Stimulated activated naive CD8-positive, alpha-beta T cell treated with anti-CD3 and anti-CD28 coated beads, Interleukin-15, Interleukin-2, amounts not matched to agents 100 ng/mL and 50 ng/mL, for 24 hours (primary cell): Measurements from ENCODE around the gene PSMD13.
"Not testable (repeated sequence)": the region's sequence is repeated elsewhere in the genome, so short reads cannot be mapped to it uniquely, and the experiment has no call there.

ENCODE experiments used
- H3K27ac Mint-ChIP-seq: one replicate; pipeline ENCODE4 v1.8.0; 2021; ENCODE audit warnings: mild to moderate bottlenecking, mixed read lengths
- H3K27me3 Mint-ChIP-seq: one replicate; pipeline ENCODE4 v1.8.0; 2021; ENCODE audit warnings: mixed read lengths
- H3K36me3 Mint-ChIP-seq: one replicate; pipeline ENCODE4 v1.8.0; 2021; ENCODE audit warnings: low read depth, mixed read lengths
- H3K4me1 Mint-ChIP-seq: one replicate; pipeline ENCODE4 v1.8.0; 2021; ENCODE audit warnings: low read depth, mixed read lengths
- H3K4me3 Mint-ChIP-seq: one replicate; pipeline ENCODE4 v1.8.0; 2021; ENCODE audit warnings: mild to moderate bottlenecking, mixed read lengths
- H3K9me3 Mint-ChIP-seq: one replicate; pipeline ENCODE4 v1.8.0; 2021; ENCODE audit warnings: mixed read lengths

PSMD13 gene

DNA sequence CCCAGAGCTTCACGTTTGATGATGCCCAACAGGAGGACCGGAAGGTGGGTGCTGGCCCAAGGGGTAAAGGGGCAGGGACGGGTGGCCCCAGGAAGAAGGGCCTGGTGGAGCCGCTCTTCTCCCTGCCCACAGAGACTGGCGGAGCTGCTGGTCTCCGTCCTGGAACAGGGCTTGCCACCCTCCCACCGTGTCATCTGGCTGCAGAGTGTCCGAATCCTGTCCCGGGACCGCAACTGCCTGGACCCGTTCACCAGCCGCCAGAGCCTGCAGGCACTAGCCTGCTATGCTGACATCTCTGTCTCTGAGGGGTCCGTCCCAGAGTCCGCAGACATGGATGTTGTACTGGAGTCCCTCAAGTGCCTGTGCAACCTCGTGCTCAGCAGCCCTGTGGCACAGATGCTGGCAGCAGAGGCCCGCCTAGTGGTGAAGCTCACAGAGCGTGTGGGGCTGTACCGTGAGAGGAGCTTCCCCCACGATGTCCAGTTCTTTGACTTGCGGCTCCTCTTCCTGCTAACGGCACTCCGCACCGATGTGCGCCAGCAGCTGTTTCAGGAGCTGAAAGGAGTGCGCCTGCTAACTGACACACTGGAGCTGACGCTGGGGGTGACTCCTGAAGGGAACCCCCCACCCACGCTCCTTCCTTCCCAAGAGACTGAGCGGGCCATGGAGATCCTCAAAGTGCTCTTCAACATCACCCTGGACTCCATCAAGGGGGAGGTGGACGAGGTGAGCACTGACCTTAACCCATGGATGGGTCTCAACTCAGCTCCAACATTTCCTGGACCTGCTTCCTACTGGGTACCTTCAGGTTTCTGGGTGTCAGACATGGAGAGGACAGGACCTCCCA, 27.3 kb upstream of the PSMD13 start:
- Mint-ChIP-seq H3K4me1 (peaks cover 43% of the 10 kb centered on the region), H3K27ac (peak overlapping the region; percentile 97), H3K36me3 (peaks cover 43% of the 10 kb centered on the region), H3K27me3 (no peaks in the 10 kb centered on the region), H3K4me3 (peak overlapping the region; percentile 99), H3K9me3 (no peaks in the 10 kb centered on the region)

- Mint-ChIP-seq H3K9me3 (no peaks in the 10 kb centered on the region), H3K27ac (peak overlapping the region; percentile 32), H3K27me3 (no peaks in the 10 kb centered on the region), H3K4me3 (peak overlapping the region; percentile 99), H3K36me3 (peaks cover 46% of the 10 kb centered on the region), H3K4me1 (peaks cover 37% of the 10 kb centered on the region)
Observed at GRCh38 chr11:210122-210802, 26.5 kb upstream of the PSMD13 start.

GRCh38 chr11:210803-211180, 26.0 kb upstream of the PSMD13 start:
- Mint-ChIP-seq H3K36me3 (peaks cover 47% of the 10 kb centered on the region), H3K27ac (peak overlapping the region; percentile 68), H3K4me3 (peak overlapping the region; percentile 15), H3K4me1 (peaks cover 32% of the 10 kb centered on the region), H3K27me3 (no peaks in the 10 kb centered on the region), H3K9me3 (no peaks in the 10 kb centered on the region)

- no peaks in the 10 kb centered on the region for H3K27me3 Mint-ChIP-seq
- no peaks in the 10 kb centered on the region for H3K9me3 Mint-ChIP-seq
- peaks cover 28% of the 10 kb centered on the region for H3K4me1 Mint-ChIP-seq
- H3K4me3 Mint-ChIP-seq, result peak overlapping the region; percentile 15
- H3K27ac Mint-ChIP-seq, result peak overlapping the region; percentile 68
- H3K36me3 Mint-ChIP-seq, result peaks cover 48% of the 10 kb centered on the region
Observed at GRCh38 chr11:211295-211694, 25.5 kb upstream of the PSMD13 start.

- peaks cover 24% of the 10 kb centered on the region for H3K4me1 Mint-ChIP-seq
- peaks cover 45% of the 10 kb centered on the region for H3K36me3 Mint-ChIP-seq
- H3K27ac Mint-ChIP-seq, result peak overlapping the region; percentile 77
- no peaks in the 10 kb centered on the region for H3K9me3 Mint-ChIP-seq
- H3K4me3 Mint-ChIP-seq, result no peak overlapping the region
- no peaks in the 10 kb centered on the region for H3K27me3 Mint-ChIP-seq
Observed at GRCh38 chr11:211741-212140, 25.0 kb upstream of the PSMD13 start.

DNA sequence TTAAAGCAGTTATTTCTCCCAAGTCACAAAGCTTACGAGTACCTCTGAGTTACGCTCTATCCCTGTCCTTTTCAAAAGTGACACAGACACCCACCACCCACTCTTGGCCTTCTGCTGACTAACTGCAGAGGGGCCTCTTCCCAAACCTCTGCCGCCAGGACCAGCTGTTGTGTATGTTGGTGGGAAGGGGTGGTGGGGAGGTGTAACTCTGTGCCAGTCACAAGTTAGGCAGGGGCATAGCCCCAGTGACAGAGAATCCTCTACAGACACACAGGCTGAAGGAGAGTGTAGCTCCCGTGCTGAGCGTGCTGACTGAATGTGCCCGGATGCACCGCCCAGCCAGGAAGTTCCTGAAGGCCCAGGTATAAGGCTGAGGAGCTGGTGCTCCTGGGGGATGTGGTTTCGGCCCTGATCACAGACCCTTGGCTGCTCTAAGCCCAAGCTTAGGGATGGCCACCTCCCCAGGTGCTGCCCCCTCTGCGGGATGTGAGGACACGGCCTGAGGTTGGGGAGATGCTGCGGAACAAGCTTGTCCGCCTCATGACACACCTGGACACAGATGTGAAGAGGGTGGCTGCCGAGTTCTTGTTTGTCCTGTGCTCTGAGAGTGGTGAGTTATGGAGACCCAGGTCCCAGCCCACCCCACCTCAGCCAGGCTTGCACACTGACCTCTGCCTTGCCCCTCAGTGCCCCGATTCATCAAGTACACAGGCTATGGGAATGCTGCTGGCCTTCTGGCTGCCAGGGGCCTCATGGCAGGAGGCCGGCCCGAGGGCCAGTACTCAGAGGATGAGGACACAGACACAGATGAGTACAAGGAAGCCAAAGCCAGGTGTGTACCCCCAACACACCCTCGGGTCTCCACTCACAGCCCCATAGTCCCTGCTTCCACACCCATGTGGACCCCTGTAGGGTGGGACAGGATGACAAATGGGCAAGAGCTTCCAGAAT, 24.4 kb upstream of the PSMD13 start:
- H3K36me3 Mint-ChIP-seq, result peaks cover 45% of the 10 kb centered on the region
- no peaks in the 10 kb centered on the region for H3K9me3 Mint-ChIP-seq
- peaks cover 25% of the 10 kb centered on the region for H3K4me1 Mint-ChIP-seq
- no peaks in the 10 kb centered on the region for H3K27me3 Mint-ChIP-seq
- H3K4me3 Mint-ChIP-seq, result no peak overlapping the region
- peak overlapping the region; percentile 77 for H3K27ac Mint-ChIP-seq

- Mint-ChIP-seq H3K27ac (peak overlapping the region; percentile 0), H3K27me3 (no peaks in the 10 kb centered on the region), H3K9me3 (no peaks in the 10 kb centered on the region), H3K4me3 (no peak overlapping the region), H3K36me3 (peaks cover 52% of the 10 kb centered on the region), H3K4me1 (peaks cover 32% of the 10 kb centered on the region)
Observed at GRCh38 chr11:213111-213510, 23.7 kb upstream of the PSMD13 start.

DNA sequence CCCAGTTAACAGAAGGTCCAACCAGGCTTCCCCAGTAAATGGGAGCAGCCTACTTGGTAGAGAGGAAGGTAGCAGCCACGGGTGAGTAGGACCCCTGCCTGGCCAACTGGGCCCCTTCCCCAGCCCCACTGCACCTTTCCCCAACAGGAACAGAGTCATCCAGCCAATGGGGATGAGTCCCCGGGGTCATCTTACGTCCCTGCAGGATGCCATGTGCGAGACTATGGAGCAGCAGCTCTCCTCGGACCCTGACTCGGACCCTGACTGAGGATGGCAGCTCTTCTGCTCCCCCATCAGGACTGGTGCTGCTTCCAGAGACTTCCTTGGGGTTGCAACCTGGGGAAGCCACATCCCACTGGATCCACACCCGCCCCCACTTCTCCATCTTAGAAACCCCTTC, 22.7 kb upstream of the PSMD13 start:
- peaks cover 33% of the 10 kb centered on the region for H3K4me1 Mint-ChIP-seq
- H3K36me3 Mint-ChIP-seq, result peaks cover 52% of the 10 kb centered on the region
- no peak overlapping the region for H3K27ac Mint-ChIP-seq
- no peak overlapping the region for H3K4me3 Mint-ChIP-seq
- no peaks in the 10 kb centered on the region for H3K27me3 Mint-ChIP-seq
- H3K9me3 Mint-ChIP-seq, result no peaks in the 10 kb centered on the region

- Mint-ChIP-seq H3K9me3 (no peaks in the 10 kb centered on the region), H3K4me1 (peaks cover 18% of the 10 kb centered on the region), H3K36me3 (peaks cover 52% of the 10 kb centered on the region), H3K27ac (peak overlapping the region; percentile 49), H3K27me3 (no peaks in the 10 kb centered on the region), H3K4me3 (no peak overlapping the region)
Observed at GRCh38 chr11:215581-216037, 21.2 kb upstream of the PSMD13 start.

DNA sequence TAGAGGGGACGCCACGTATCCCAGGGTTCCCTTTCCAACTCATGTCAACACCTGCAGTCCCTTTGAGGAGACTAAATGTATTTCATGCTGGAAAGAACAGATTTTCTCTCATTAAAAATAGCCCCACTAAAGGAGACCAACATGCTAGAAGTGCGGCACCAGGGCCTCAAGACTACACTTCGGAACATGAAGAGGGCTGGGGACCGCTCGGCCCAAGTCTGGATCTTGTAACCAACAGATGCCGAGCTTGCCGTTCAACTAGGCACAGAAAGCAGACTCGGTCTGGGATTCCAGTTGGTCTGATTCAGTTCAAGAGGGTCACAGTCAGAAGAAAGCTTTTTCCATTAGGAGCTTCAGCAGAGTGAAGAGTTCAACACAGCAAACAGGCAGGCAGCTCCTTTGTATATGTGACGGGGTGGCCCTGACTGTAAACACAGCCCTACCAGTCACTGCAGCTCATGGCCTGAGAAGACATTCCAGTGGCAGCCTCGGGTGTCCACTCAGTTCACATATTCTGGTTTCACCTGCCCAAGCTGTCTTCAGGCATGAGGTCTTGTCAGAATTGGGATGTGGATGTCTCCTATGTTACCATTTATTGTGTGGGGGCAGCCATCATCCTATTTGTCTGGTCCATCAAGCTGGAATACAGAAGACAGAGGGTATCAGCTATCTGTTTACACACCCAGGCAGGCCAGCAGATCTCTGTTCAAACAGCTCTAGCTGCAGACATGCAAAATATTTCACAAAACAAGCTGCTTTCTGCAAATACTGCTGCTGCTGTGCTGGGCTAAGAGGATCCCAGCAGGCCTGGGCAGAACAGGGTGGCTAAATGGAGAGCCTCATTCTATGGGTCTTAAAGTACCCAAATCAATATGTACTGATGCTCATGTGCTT, 20.4 kb upstream of the PSMD13 start:
- H3K4me3 Mint-ChIP-seq, result no peak overlapping the region
- H3K36me3 Mint-ChIP-seq, result peaks cover 46% of the 10 kb centered on the region
- H3K27me3 Mint-ChIP-seq, result no peaks in the 10 kb centered on the region
- H3K9me3 Mint-ChIP-seq, result no peaks in the 10 kb centered on the region
- peaks cover 11% of the 10 kb centered on the region for H3K4me1 Mint-ChIP-seq
- H3K27ac Mint-ChIP-seq, result peak overlapping the region; percentile 49

- Mint-ChIP-seq H3K36me3 (peaks cover 44% of the 10 kb centered on the region), H3K27ac (peak overlapping the region; percentile 28), H3K27me3 (no peaks in the 10 kb centered on the region), H3K9me3 (no peaks in the 10 kb centered on the region), H3K4me3 (no peak overlapping the region), H3K4me1 (peaks cover 9% of the 10 kb centered on the region)
Observed at GRCh38 chr11:217704-218103, 19.1 kb upstream of the PSMD13 start.

DNA sequence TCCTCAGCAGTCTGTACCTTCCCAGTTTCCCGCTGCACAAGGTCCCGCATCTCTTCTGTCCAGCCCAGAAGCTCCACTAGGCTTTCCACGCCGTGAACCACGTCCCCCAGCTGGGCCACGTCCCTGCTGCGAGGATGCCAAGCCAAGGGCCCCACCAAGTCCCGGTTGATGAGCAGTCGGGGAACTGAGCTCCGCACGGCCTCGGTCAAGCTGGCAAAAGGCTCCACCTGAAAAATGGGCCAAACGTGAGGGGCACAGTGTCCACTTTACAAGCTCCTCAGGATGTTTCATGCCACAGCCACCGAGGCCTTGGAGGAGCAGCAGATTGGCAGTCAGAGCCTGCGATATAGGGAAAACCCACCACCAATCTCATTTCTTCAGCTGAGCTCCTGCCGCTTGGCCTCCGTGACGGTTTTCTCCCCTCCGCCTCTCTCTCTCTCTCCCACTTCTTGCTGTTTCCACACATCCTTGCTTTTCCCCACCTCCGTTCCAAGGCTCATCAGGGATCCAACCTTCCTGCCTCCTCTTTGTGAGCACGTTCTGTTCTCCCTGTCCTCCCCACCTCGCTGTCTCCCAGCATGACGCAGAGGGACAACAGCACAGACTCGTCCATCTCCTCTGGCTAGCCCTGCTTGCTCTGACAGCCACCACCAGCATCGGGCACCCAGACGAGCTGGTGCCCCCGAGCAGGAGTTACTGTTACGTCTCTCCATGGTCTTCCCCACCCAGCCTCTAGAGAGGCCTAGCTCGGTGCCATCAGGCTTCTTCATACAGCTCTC, 17.8 kb upstream of the PSMD13 start:
- no peak overlapping the region for H3K4me3 Mint-ChIP-seq
- H3K4me1 Mint-ChIP-seq, result peaks cover 9% of the 10 kb centered on the region
- H3K36me3 Mint-ChIP-seq, result peaks cover 42% of the 10 kb centered on the region
- H3K27me3 Mint-ChIP-seq, result no peaks in the 10 kb centered on the region
- no peaks in the 10 kb centered on the region for H3K9me3 Mint-ChIP-seq
- H3K27ac Mint-ChIP-seq, result no peak overlapping the region

DNA sequence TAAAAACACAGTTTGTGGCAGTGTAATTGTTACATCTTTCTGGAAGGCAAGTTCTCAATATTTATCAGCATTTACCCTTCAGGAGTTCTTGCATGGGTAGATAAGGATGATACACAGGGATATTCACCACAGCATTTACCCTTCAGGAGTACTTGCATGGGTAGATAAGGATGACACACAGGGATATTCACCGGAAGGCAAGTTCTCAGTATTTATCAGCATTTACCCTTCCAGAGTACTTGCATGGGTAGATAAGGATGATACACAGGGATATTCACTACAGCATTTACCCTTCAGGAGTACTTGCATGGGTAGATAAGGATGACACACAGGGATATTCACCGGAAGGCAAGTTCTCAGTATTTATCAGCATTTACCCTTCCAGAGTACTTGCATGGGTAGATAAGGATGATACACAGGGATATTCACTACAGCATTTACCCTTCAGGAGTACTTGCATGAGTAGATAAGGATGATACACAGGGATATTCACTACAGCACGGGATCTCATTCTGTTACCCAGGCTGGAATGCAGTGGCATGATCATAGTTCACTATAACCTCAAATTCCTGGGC, 16.0 kb upstream of the PSMD13 start:
- not testable (repeated sequence) for H3K27ac Mint-ChIP-seq, H3K9me3 Mint-ChIP-seq, H3K4me3 Mint-ChIP-seq, H3K27me3 Mint-ChIP-seq
- Mint-ChIP-seq H3K4me1 (peaks cover 13% of the 10 kb centered on the region), H3K36me3 (peaks cover 30% of the 10 kb centered on the region)
